ENCODE data around the gene FOLR3.
"Not testable (repeated sequence)": the region's sequence is repeated elsewhere in the genome, so short reads cannot be mapped to it uniquely, and the experiment has no call there.

FOLR3 gene

GRCh38 chr11:72135473-72135872 lies at the start of gene FOLR3:
Gene FOLR3 (plus strand): TSS chr11:72135725. CDS start chr11:72135953, 228 bp downstream.
- not testable (repeated sequence) for H3K36me3 Mint-ChIP-seq (ENCODE audit: low read depth); H3K9me3 Mint-ChIP-seq; H3K4me1 Mint-ChIP-seq (ENCODE audit: low read depth); H3K4me3 Mint-ChIP-seq; DNase-seq; H3K27ac Mint-ChIP-seq
- peaks cover 13% of the 10 kb centered on the region for H3K27me3 Mint-ChIP-seq

GRCh38 chr11:72088076-72088808 lies 47.3 kb upstream of the FOLR3 start:
- H3K4me3 Mint-ChIP-seq = no peak overlapping the region
- no peak for DNase-seq

GRCh38 chr11:72091292-72091691 lies 44.2 kb upstream of the FOLR3 start:
- H3K4me3 Mint-ChIP-seq = no peak overlapping the region
- no peaks in the 10 kb centered on the region for H3K27me3 Mint-ChIP-seq
- no peaks in the 10 kb centered on the region for H3K9me3 Mint-ChIP-seq
- DNase-seq = peak; percentile 73
- peak overlapping the region; percentile 53 for H3K27ac Mint-ChIP-seq
- H3K36me3 Mint-ChIP-seq (ENCODE audit: low read depth) = peaks cover 44% of the 10 kb centered on the region
- H3K4me1 Mint-ChIP-seq (ENCODE audit: low read depth) = peaks cover 16% of the 10 kb centered on the region

More at GRCh38 chr11:72088076-72088808, 47.3 kb upstream of the FOLR3 start:
- H3K4me1 Mint-ChIP-seq (ENCODE audit: low read depth) = peaks cover 20% of the 10 kb centered on the region
- no peaks in the 10 kb centered on the region for H3K27me3 Mint-ChIP-seq
- peaks cover 24% of the 10 kb centered on the region for H3K36me3 Mint-ChIP-seq (ENCODE audit: low read depth)
- H3K9me3 Mint-ChIP-seq = no peaks in the 10 kb centered on the region
- H3K27ac Mint-ChIP-seq = peak overlapping the region; percentile 19

DNA sequence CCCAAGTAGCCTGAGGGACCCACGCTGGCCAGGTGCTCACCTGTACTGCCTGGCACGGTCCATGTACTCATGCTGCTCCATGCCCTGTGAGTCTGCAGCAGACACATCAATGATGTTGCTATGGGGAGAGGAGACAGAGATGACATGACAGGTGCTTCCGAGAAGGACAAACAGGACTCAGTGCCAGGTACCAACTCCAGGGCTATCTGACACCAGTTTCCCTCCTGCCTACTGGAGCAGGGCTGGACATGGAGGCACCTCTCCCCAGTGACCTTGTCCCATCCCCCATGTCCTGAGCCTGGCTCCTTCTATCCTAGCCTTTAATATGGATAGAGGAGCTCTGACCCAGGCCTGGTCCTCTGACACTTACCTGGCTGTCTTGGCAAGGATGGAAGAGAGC lies 36.8 kb upstream of the FOLR3 start:
- H3K4me1 Mint-ChIP-seq (ENCODE audit: low read depth) = peaks cover 31% of the 10 kb centered on the region
- no peaks in the 10 kb centered on the region for H3K27me3 Mint-ChIP-seq
- no peak for DNase-seq
- H3K4me3 Mint-ChIP-seq = no peak overlapping the region
- peak overlapping the region; percentile 34 for H3K27ac Mint-ChIP-seq
- H3K36me3 Mint-ChIP-seq (ENCODE audit: low read depth) = peaks cover 87% of the 10 kb centered on the region
- H3K9me3 Mint-ChIP-seq = no peaks in the 10 kb centered on the region

DNA sequence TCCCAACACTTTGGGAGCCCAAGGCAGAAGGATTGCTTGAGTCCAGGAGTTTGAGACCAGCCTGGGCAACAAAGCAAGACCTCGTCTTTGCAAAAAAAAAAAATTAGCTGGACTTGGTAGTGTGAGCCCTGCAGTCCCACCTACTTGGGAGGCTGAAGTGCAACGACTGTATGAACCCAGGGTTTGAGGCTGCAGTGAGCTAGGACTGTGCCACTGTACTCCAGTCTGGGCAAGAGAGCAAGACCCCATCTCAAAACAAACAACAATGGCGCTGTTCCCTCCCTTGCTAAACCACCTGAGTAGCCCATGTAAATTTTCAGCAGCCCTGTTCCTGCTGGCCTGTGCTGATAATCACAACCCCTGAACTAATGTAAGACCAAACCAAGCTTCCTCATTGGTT lies 35.5 kb upstream of the FOLR3 start:
- Mint-ChIP-seq H3K9me3 (no peaks in the 10 kb centered on the region), H3K27ac (peak overlapping the region; percentile 96), H3K4me1 (ENCODE audit: low read depth) (peaks cover 37% of the 10 kb centered on the region), H3K36me3 (ENCODE audit: low read depth) (peaks cover 78% of the 10 kb centered on the region), H3K27me3 (no peaks in the 10 kb centered on the region), H3K4me3 (no peak overlapping the region)
- no peak for DNase-seq

DNA sequence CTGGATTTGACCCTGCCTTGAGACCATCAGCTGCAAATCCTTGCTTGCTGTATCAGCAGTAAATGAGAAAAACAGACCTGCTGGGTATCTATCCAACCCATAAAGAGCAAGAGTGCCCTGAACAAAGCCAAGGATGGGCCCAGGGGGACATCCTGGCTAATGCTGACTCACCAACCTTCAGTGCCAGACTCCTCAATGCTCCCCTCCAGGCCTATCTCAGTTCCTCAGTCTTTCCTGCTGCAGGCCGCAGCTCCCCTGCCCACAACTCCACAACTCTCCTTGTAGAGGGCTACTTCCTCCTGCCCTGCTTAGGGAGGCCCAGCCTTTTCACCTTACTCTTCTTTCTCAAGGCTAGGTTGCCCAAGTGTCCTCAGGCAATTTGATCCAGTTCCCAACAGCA lies 35.1 kb upstream of the FOLR3 start:
- DNase-seq = no peak
- H3K4me1 Mint-ChIP-seq (ENCODE audit: low read depth) = peaks cover 37% of the 10 kb centered on the region
- H3K36me3 Mint-ChIP-seq (ENCODE audit: low read depth) = peaks cover 74% of the 10 kb centered on the region
- H3K9me3 Mint-ChIP-seq = no peaks in the 10 kb centered on the region
- peak overlapping the region; percentile 96 for H3K27ac Mint-ChIP-seq
- H3K4me3 Mint-ChIP-seq = no peak overlapping the region
- no peaks in the 10 kb centered on the region for H3K27me3 Mint-ChIP-seq

- H3K9me3 Mint-ChIP-seq = no peaks in the 10 kb centered on the region
- H3K27ac Mint-ChIP-seq = peak overlapping the region; percentile 96
- H3K27me3 Mint-ChIP-seq = no peaks in the 10 kb centered on the region
- H3K4me3 Mint-ChIP-seq = peak overlapping the region; percentile 95
- no peak for DNase-seq
- peaks cover 37% of the 10 kb centered on the region for H3K4me1 Mint-ChIP-seq (ENCODE audit: low read depth)
- H3K36me3 Mint-ChIP-seq (ENCODE audit: low read depth) = peaks cover 66% of the 10 kb centered on the region
Measured at GRCh38 chr11:72102162-72102561, 33.4 kb upstream of the FOLR3 start.

DNA sequence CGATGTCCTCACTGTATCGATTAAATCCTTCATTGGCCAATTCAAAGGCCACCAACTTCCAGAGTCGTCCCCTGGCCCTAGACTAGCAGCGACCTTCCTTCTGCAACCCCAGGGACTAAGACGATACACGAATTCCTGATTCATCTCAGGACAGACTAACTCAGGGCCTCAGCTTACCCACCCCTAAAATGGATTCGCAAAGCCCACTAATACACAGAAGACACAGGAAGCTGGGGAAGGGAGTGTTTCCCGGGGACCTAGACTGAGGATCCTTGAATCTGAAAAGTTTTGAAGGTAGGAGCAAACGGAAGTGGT lies 32.9 kb upstream of the FOLR3 start:
- Mint-ChIP-seq H3K4me1 (ENCODE audit: low read depth) (peaks cover 37% of the 10 kb centered on the region), H3K36me3 (ENCODE audit: low read depth) (peaks cover 66% of the 10 kb centered on the region), H3K4me3 (peak overlapping the region; percentile 95), H3K9me3 (no peaks in the 10 kb centered on the region), H3K27ac (peak overlapping the region; percentile 96), H3K27me3 (no peaks in the 10 kb centered on the region)
- no peak for DNase-seq

DNA sequence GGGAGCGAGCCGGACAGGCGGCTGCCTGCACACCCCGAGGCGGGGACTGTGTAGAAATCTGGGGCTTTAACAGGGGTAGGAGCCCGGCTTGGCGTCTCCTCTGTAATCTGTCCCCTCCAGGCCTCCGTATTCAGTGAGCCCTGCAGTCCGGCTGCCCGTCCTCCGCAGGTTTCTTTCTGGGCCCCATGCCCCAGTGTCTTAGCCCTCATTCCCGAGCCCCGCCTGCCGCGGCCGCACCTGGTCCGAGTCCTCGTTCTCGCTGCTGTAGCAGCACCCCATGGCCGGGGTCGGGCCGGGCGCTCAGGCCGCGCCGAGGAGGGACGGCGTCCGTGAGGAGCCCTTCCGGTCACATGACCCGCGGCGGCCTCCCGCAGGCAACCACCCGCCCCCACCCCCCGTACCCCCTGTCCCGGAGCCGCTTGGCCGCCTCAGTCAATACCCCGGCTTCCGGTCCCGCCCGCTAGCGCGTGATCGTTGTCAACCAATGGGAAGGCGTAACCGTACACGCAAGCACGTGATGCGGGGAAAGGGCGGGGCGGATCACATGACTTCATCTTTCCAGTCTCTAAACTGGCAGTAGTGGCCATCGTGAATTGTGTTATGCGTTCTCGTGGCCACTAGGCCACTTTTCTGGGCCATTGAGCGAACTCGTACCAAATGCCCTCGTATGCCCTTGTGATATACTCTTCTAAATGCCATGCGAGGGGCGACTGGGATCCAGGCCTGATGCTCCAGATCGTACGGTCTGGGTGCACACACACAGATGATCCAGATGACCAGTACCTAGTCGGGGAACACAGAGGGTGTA lies 32.4 kb upstream of the FOLR3 start, which contains the start of gene LAMTOR1:
LAMTOR1 (minus strand) TSS at position 352 of the 808 bp plus-strand sequence; CDS start at position 279, 73 bp downstream.
- H3K27ac Mint-ChIP-seq = peak within 1 kb of the TSS; percentile 96
- peaks cover 66% of the 10 kb centered on the region for H3K36me3 Mint-ChIP-seq (ENCODE audit: low read depth)
- no peaks in the 10 kb centered on the region for H3K9me3 Mint-ChIP-seq
- no peaks in the 10 kb centered on the region for H3K27me3 Mint-ChIP-seq
- DNase-seq = peak; percentile 98
- peak within 1 kb of the TSS; percentile 95 for H3K4me3 Mint-ChIP-seq
- H3K4me1 Mint-ChIP-seq (ENCODE audit: low read depth) = peaks cover 37% of the 10 kb centered on the region

GRCh38 chr11:72103754-72104167 lies 31.8 kb upstream of the FOLR3 start:
- Mint-ChIP-seq H3K4me3 (peak overlapping the region; percentile 95), H3K9me3 (no peaks in the 10 kb centered on the region), H3K27me3 (no peaks in the 10 kb centered on the region)

DNA sequence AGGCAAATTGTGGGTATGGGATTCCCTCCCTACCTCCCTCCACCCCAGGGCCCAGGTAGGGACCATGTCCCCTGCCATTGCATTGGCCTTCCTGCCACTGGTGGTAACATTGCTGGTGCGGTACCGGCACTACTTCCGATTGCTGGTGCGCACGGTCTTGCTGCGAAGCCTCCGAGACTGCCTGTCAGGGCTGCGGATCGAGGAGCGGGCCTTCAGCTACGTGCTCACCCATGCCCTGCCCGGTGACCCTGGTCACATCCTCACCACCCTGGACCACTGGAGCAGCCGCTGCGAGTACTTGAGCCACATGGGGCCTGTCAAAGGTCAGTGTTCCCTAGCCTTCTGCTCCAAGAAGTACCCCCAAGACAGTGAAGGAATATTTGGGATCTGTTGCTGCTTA lies 29.6 kb upstream of the FOLR3 start, which contains the start of gene TOMT:
TOMT (plus strand) TSS at position 37 of the 400 bp plus-strand sequence; CDS start at position 65, 28 bp downstream.
- Mint-ChIP-seq H3K9me3 (no peaks in the 10 kb centered on the region), H3K36me3 (ENCODE audit: low read depth) (peaks cover 63% of the 10 kb centered on the region), H3K27me3 (no peaks in the 10 kb centered on the region), H3K4me1 (ENCODE audit: low read depth) (peaks cover 28% of the 10 kb centered on the region), H3K27ac (peak within 1 kb of the TSS; percentile 39), H3K4me3 (no peak within 1 kb of the TSS)
- no peak for DNase-seq

More at GRCh38 chr11:72103754-72104167, 31.8 kb upstream of the FOLR3 start:
- H3K27ac Mint-ChIP-seq = peak overlapping the region; percentile 96
- DNase-seq = no peak
- peaks cover 65% of the 10 kb centered on the region for H3K36me3 Mint-ChIP-seq (ENCODE audit: low read depth)
- peaks cover 37% of the 10 kb centered on the region for H3K4me1 Mint-ChIP-seq (ENCODE audit: low read depth)

DNA sequence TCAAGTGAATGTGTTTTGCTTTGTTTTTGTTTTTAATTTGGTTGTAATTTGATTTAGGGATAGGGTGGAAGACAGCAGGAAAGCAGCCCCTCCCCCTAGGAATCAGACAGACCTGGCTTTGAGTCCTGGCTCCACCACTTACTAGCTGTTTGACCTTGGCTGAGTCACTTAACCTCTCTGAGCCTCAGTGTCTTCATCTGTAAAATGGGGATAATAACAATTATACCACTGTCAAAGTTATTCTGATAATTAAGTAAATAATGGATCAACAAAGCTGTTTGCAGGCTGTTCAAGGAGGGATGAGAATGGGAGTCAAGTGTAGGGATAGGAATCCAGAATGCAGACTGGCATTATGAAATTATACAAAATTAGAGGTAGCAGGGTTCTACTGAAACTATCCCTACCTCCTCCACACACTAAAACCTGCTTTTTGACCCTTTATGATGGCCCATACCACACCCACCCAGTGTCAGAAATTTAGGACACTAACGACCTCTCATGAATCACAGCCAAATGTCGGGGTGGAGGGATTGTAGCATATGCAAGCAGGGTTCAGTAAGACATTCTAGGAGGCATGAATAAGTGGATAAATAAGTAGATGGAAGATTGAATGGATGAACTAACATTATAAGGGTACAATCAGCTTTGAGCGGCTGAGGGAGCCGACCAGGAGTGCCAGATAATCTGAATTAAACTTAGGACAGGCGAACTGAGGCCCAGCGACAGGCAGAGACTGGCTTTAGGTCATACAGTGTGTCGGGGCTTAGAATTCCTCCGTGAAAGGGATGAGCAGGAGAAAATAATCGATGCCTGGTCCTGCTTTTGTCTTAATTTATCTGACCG lies 24.0 kb upstream of the FOLR3 start:
- peaks cover 47% of the 10 kb centered on the region for H3K36me3 Mint-ChIP-seq (ENCODE audit: low read depth)
- no peak for DNase-seq
- peaks cover 21% of the 10 kb centered on the region for H3K4me1 Mint-ChIP-seq (ENCODE audit: low read depth)
- H3K9me3 Mint-ChIP-seq = no peaks in the 10 kb centered on the region
- H3K27me3 Mint-ChIP-seq = no peaks in the 10 kb centered on the region
- H3K27ac Mint-ChIP-seq = peak overlapping the region; percentile 100
- peak overlapping the region; percentile 98 for H3K4me3 Mint-ChIP-seq

DNA sequence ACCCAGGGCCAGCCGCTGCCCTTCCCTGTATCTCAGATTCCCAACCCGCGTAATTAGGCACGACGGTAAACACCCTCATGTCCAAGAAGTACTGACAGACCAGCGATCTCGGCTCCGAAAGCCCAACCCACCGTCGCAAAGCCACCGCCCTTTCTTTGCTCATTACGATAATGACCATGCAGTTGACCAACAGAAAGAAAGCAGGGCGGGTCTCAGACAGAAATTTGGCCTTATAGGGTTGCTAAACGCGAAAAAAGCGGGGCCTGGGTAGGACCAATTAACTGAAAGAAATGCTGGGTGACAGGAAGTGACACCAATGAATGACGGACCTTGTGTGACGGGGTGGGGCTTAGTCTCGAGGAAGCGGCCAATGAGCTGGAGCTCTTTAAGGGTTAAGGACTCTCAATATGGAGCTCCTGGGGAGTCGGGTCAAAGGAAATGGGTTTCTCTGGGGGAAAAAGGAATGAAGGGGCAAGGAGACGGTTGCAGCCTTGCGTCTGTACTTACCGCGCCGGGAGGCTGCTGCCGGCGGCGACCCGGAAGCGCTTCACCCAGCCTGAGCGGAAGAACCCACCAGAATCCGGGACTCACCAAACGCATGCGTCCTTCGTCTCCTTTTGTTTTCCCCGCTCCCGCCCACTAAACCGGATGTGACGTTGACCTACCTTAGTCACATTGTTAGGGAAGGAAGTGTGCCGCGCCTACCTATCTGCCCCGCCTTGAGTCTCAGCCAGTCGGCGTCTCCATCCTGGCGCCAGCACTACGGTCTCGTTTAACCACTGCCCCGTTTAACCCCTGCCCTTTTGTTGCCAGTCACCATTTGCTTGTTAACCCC lies 23.2 kb upstream of the FOLR3 start, which contains the start of gene ANAPC15:
ANAPC15 (minus strand) TSS at position 553 of the 835 bp plus-strand sequence. CDS start 1,419 bp downstream, outside the sequence.
- peak within 1 kb of the TSS; percentile 98 for H3K4me3 Mint-ChIP-seq
- H3K27ac Mint-ChIP-seq = peak within 1 kb of the TSS; percentile 100
- peaks cover 21% of the 10 kb centered on the region for H3K4me1 Mint-ChIP-seq (ENCODE audit: low read depth)
- peaks cover 42% of the 10 kb centered on the region for H3K36me3 Mint-ChIP-seq (ENCODE audit: low read depth)
- peak; percentile 97 for DNase-seq
- H3K27me3 Mint-ChIP-seq = no peaks in the 10 kb centered on the region
- no peaks in the 10 kb centered on the region for H3K9me3 Mint-ChIP-seq
